Activated T-cell treated with anti-CD3 and anti-CD28 coated beads for 48 hours (primary cell): ENCODE data around the gene CCDC88B.
"Not testable (repeated sequence)": the region's sequence is repeated elsewhere in the genome, so short reads cannot be mapped to it uniquely, and the experiment has no call there.

Source experiments
- DNase-seq: peaks from one replicate; pipeline ENCODE4 v3.0.0-alpha.2; 2020; ENCODE audit warnings: low read depth

The CCDC88B gene

DNA sequence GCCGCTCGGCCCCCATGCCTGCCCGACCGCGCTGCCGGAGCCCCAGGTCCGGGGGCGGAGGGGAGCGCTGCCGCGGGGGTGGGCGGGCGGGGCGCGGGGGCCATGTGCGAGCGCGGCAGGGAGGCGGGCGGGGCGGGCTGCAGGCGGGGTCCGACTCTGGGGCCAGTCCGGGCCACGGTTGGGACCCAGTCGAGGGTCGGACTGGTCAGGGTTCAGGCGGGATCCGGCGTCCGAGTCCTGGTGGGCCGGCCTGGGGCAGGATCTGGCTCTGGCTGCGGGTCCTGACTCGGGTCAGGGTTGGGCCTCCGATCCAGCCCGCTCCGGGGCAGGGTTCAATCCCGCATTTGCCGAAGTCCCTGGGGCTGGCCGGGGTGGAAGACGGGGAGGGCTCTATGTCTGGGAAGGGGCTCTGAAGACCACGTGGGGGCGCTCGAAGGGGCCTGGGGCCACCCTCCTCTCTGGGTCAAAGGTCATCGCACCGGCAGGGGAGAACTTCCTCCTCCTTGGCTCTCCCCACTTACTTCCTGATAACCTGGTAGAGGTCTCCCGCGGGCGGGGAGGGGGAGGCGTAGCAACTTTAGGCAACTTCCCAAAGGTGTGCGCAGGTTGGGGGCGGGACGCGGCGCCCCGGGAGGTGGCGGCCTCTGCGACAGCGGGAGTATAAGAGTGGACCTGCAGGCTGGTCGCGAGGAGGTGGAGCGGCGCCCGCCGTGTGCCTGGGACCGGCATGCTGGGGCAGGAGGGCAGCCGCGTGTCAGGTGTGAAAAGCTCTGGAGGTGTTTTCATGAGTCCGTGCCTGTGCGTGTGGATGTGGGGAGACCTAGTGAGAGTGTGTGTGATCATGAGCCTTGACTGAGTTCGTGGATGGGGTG is 34.1 kb upstream of the CCDC88B start:
- DNase-seq, result peak; percentile 70

DNA sequence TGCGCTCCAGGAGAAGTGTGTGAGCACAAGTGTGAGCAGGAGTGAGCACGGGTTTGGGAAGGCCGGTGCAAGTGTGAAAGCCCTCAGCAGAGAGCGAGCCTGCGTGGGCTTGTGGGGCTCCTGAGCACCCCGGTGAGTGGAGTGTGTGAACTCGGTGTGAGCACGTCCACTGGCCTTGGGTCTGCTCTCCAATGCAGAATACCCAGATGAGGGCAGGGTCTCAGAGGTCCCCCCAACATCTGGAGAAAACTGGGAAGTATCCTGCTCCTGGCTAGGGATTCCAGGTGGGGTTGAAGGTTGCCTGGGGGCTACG is 33.5 kb upstream of the CCDC88B start:
- no peak for DNase-seq

DNA sequence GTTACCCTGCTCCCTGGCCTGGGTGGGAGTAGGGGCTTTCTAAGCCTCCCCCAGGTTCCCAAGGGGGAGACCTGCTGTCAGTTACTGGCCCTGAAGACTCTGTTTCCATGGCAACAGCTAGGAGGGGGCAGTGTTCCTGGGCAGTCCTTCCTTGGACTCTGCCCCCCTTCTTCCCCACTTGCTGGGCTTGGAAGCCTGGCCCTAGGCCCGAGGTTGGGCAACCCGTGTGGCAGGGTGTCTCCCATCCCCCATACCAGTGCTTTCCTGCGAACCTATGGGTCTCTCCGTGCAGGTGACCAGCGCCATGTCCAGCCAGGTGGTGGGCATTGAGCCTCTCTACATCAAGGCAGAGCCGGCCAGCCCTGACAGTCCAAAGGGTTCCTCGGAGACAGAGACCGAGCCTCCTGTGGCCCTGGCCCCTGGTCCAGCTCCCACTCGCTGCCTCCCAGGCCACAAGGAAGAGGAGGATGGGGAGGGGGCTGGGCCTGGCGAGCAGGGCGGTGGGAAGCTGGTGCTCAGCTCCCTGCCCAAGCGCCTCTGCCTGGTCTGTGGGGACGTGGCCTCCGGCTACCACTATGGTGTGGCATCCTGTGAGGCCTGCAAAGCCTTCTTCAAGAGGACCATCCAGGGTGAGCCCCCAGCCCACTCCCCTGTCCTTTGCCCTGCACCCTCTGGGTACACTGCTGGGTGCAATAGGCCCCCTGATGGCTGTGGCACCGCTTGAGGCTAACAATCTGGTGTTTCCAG is 33.0 kb upstream of the CCDC88B start:
- DNase-seq, result no peak

DNA sequence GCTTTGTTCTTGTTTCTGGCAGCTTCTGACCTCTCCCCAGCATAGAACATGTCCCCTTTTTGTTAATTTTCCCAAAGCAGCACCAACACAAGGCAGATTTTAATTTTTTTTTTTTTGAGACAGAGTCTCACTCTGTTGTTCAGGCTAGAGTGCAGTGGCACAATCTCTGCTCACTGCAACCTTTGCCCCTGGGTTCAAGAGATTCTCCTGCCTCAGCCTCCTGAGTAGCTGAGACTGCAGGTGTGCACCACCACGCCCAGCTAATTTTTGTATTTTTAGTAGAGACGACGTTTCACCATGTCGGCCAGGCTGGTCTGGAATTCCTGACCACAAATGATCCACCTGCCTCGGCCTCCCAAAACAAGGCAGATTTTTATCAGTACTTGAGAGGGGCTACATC is 32.2 kb upstream of the CCDC88B start:
- DNase-seq, result not testable (repeated sequence)

DNA sequence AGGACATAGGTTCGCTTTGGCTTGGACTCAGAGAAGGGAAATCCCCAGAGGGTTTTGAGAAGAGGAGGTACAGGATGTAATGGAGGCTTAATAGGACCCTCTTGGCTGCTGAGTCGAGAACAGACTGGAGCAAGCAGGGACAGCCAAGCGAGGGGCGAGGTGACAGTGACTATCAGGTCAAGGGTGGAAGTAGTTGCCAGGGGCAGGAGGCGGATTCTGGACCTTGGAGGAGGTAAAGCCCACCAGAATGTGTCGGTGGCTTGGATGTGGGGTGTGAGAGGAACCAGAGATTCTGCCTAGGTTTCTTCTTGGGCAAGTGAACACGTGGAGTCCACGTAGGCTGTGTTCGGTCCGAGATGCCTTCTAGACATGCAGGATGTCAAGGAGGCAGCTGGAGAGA is 27.1 kb upstream of the CCDC88B start:
- DNase-seq, result no peak

DNA sequence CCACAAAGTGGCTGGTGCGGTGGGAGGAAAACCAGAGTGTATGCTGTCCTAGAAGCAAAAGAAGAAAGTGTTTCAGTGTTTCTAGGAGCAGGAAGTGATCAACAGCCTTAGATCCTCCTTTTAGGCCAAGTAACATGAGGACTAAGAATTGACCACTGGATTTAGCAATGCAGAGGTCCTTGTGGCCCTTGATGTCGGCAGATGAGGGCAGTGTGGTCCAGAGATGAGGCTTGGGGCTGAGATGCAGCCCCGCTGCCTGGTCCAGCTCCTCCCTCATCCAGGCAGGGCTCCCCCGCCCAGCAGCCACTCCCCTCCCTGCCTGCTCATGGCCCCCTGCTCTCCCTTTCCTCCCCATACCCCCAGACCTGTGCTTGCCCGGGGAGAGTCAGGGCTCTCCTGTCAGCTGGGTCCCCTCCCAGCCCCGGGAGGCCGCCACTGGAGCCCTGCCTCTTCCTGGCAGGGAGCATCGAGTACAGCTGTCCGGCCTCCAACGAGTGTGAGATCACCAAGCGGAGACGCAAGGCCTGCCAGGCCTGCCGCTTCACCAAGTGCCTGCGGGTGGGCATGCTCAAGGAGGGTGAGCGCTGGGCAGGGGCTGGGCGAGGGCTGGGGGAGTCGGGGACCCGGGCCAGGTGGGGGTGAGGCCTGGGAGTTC is 26.4 kb upstream of the CCDC88B start:
- no peak for DNase-seq

DNA sequence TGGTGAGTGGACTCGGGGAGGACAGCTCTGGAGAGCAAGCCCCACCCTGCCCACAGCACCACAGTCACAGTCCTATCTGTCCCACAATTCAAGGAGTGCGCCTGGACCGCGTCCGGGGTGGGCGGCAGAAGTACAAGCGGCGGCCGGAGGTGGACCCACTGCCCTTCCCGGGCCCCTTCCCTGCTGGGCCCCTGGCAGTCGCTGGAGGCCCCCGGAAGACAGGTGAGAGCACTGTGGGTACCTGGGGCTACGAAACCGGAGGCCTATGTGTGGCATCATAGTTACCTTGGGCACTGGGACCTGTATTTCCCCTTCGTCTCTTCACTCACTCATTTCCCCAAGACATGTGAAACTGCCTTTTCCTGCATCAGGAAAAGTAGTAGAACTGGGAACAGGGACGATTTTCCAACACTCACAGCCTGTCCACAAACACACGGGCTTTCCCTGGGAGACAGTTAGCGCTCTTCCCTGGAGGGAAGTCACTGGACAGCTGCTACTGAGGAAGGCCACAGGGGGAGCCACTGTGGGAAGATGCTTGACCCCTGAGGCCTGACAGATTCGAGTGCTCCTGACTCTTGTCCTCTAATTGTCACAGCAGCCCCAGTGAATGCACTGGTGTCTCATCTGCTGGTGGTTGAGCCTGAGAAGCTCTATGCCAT is 25.7 kb upstream of the CCDC88B start:
- DNase-seq, result no peak

DNA sequence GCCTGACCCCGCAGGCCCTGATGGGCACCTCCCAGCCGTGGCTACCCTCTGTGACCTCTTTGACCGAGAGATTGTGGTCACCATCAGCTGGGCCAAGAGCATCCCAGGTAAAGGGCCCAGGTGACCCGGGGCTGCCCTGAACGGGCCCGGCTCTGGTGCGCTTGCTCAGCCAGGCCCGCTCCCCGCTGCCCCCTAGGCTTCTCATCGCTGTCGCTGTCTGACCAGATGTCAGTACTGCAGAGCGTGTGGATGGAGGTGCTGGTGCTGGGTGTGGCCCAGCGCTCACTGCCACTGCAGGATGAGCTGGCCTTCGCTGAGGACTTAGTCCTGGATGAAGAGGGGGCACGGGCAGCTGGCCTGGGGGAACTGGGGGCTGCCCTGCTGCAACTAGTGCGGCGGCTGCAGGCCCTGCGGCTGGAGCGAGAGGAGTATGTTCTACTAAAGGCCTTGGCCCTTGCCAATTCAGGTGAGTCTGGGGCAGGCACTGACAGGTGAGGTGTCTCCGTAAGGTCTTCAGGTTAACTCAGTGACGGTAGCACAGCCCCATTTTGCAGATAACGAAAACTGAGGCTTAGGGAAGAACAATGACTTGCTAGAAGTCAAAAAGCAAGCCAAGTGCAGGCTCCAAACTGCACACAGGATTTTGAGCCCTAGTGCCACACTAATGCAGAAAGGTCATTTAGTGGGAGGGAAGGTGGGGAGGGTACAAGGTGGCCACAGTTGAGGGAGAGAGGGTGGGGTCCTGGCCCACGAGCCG is 25.0 kb upstream of the CCDC88B start:
- DNase-seq, result no peak

DNA sequence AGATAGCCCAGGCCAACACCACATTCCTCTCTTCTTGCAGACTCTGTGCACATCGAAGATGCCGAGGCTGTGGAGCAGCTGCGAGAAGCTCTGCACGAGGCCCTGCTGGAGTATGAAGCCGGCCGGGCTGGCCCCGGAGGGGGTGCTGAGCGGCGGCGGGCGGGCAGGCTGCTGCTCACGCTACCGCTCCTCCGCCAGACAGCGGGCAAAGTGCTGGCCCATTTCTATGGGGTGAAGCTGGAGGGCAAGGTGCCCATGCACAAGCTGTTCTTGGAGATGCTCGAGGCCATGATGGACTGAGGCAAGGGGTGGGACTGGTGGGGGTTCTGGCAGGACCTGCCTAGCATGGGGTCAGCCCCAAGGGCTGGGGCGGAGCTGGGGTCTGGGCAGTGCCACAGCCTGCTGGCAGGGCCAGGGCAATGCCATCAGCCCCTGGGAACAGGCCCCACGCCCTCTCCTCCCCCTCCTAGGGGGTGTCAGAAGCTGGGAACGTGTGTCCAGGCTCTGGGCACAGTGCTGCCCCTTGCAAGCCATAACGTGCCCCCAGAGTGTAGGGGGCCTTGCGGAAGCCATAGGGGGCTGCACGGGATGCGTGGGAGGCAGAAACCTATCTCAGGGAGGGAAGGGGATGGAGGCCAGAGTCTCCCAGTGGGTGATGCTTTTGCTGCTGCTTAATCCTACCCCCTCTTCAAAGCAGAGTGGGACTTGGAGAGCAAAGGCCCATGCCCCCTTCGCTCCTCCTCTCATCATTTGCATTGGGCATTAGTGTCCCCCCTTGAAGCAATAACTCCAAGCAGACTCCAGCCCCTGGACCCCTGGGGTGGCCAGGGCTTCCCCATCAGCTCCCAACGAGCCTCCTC is 24.1 kb upstream of the CCDC88B start:
- not testable (repeated sequence) for DNase-seq

- DNase-seq, result no peak
Observed at GRCh38 chr11:64316672-64317324, 23.2 kb upstream of the CCDC88B start.

DNA sequence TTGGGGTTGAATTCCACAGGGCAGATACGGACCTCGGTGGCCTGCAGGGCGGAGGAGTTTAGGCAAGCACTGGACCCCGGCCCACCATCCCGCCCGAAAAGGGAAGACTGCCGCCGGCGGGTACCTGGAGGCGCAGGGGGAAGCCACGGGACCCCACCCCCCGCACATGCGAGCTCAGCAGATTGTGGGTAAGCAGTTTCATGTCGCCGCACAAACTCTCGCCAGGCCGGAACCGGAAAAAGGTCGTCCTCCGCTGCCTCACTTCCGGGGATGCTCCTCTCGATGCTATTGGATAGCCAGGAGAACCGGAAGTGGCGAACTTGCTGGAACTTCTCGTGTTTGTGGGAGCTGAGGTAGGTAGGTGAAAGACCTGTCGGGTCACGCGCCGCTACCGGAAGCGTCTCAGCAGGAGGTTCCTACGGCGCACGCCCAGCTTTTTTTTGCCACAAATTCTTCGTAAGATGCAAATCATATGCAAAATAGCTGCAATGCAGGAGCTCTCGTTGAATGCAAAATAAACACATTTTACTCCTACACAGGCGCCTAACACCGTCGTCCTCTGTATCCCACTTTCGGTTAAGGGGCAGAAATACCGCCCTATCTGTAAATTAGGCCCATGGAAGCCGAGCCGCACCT is 22.6 kb upstream of the CCDC88B start, which contains the start of gene TRMT112:
Gene TRMT112 (minus strand): TSS at position 235 of the 636 bp plus-strand sequence. CDS start 33 bp downstream, at position 202.
- peak; percentile 91 for DNase-seq

DNA sequence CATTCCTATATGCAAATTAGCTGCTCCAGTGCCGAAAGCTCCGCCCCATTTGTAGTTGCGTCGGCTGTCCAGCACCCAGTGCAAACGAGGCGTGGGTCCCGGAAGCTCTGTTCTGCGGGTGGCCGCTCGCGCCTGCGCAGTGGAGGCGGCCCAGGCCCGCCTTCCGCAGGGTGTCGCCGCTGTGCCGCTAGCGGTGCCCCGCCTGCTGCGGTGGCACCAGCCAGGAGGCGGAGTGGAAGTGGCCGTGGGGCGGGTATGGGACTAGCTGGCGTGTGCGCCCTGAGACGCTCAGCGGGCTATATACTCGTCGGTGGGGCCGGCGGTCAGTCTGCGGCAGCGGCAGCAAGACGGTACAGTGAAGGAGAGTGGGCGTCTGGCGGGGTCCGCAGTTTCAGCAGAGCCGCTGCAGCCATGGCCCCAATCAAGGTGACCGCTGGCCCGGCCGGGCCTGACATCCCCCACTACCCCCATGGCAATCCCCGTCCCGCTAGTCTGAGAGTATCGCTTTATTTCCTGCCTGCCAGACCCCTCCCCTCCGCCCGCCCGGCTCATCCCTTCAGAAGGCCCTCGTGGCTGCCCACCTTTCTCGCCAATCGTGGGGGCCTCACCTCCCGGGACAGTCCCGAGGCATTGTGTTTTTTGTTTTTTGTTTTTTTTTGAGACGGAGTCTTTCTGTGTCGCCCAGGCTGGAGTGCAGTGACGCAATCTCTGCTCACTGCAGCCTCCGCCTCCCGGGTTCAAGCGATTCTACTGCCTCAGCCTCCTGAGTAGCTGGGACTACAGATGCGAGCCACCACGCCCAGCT is 21.8 kb upstream of the CCDC88B start, which contains the start of gene PRDX5:
Gene PRDX5 (plus strand): TSS at position 161 of the 805 bp plus-strand sequence. CDS start 95 bp downstream, at position 256.
- DNase-seq, result peak; percentile 96

- no peak for DNase-seq
Observed at GRCh38 chr11:64318766-64319761, 20.9 kb upstream of the CCDC88B start.

GRCh38 chr11:64320556-64320955 is 19.4 kb upstream of the CCDC88B start:
- DNase-seq, result no peak

DNA sequence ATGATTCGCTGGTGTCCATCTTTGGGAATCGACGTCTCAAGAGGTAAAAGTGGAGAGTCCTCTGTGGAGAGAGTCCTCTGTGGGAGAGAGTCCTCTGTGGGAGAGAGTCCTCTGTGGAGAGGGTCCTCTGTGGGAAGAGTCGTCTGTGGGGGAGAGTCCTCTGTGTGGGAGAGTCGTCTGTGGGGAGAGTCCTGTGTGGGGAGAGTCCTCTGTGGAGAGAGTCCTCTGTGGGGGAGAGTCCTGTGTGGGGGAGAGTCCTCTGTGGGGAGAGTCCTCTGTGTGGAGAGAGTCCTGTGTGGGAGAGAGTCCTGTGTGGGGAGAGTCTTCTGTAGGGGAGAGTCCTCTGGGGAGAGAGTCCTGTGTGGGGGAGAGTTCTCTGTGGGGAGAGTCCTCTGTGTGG is 19.0 kb upstream of the CCDC88B start:
- DNase-seq, result no peak

GRCh38 chr11:64321533-64321932 is 18.5 kb upstream of the CCDC88B start:
- DNase-seq, result no peak

DNA sequence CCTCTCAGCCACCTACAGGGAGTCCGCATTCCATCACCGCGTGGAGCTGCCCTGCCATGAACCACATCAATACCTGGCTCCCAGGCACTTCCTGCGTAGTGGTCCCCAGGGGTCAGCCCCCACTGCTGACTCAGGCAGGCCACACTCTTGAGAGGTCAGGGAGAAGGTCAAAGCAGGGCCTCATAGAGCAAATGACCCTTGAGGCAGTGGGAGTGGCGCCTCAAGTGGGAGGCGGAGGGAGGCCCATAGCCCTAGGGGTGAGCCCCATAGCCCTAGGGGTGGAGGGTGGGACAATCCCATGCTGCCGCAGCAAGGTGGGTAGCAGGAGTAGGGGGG is 17.1 kb upstream of the CCDC88B start:
- DNase-seq, result no peak
